Mesendoderm (in vitro differentiated cells): ENCODE data around the gene FLT1.

Experiments used
- DNase-seq: peaks from one replicate; pipeline ENCODE4 v3.0.0; 2013
- H2AK5ac ChIP-seq: 2 replicates; pipeline ENCODE4 v1.6.1; 2013; ENCODE audit warnings: low read length, inconsistent platforms
- H2BK120ac ChIP-seq: 2 replicates; pipeline ENCODE4 v1.6.1; 2013; ENCODE audit warnings: low read depth, mild to moderate bottlenecking, low read length, moderate library complexity, mixed read lengths
- H2BK15ac ChIP-seq: replicated peaks from 2 replicates; pipeline ENCODE4 v1.6.1; 2013; ENCODE audit warnings: low read depth, mild to moderate bottlenecking, moderate library complexity
- H2BK5ac ChIP-seq: 2 replicates; pipeline ENCODE4 v1.6.1; 2013; ENCODE audit warnings: low read length, inconsistent platforms
- H3K18ac ChIP-seq: 2 replicates; pipeline ENCODE4 v1.6.1; 2013; ENCODE audit warnings: mild to moderate bottlenecking, low read length, mixed read lengths
- H3K23ac ChIP-seq: one replicate; pipeline ENCODE4 v1.6.1; 2013; ENCODE audit warnings: low read length
- H3K27ac ChIP-seq: 2 replicates; pipeline ENCODE4 v1.5.1; 2013; ENCODE audit warnings: low read depth, mild to moderate bottlenecking, inconsistent platforms, low read length, moderate library complexity
- H3K27me3 ChIP-seq: 2 replicates; pipeline ENCODE4 v1.6.1; 2013; ENCODE audit warnings: low read length, control low read depth, mild to moderate bottlenecking, inconsistent platforms; ENCODE audit not compliant: insufficient read depth, poor library complexity
- H3K36me3 ChIP-seq: 2 replicates; pipeline ENCODE4 v1.6.1; 2013; ENCODE audit warnings: low read length, inconsistent platforms; ENCODE audit not compliant: control insufficient read depth, insufficient read depth
- H3K4ac ChIP-seq: one replicate; pipeline ENCODE4 v1.6.1; 2013; ENCODE audit warnings: low read depth, mild to moderate bottlenecking, low read length, moderate library complexity
- H3K4me1 ChIP-seq: 2 replicates; pipeline ENCODE4 v1.6.1; 2013; ENCODE audit warnings: low read depth, low read length, inconsistent platforms; ENCODE audit not compliant: control insufficient read depth
- H3K4me2 ChIP-seq: 2 replicates; pipeline ENCODE4 v1.6.1; 2013; ENCODE audit warnings: low read length
- H3K4me3 ChIP-seq: 2 replicates; pipeline ENCODE4 v1.5.1; 2013; ENCODE audit warnings: mild to moderate bottlenecking, low read length
- H3K56ac ChIP-seq: one replicate; pipeline ENCODE4 v1.6.1; 2013; ENCODE audit warnings: low read length
- H3K79me1 ChIP-seq: 2 replicates; pipeline ENCODE4 v1.6.1; 2013; ENCODE audit warnings: low read length, inconsistent platforms
- H3K79me2 ChIP-seq: 2 replicates; pipeline ENCODE4 v1.6.1; 2013; ENCODE audit warnings: mild to moderate bottlenecking, low read length; ENCODE audit not compliant: control insufficient read depth, insufficient read depth
- H3K9ac ChIP-seq: 2 replicates; pipeline ENCODE4 v1.6.1; 2013; ENCODE audit warnings: low read length, inconsistent platforms
- H4K5ac ChIP-seq: one replicate; pipeline ENCODE4 v1.6.1; 2013; ENCODE audit warnings: low read length
- H4K8ac ChIP-seq: one replicate; pipeline ENCODE4 v1.6.1; 2013; ENCODE audit warnings: low read depth, mild to moderate bottlenecking, control low read depth, low read length, moderate library complexity
- WGBS: extraction: QIAGEN DNeasy Blood & Tissue Kit; methylation state at CpG from one replicate; pipeline ENCODE4 v1.1.7; 2013; ENCODE audit warnings: low lambda C conversion rate, missing lambda C conversion rate; ENCODE audit not compliant: insufficient coverage; ENCODE audit errors: extremely low coverage; 5-methylcytosine and 5-hydroxymethylcytosine counted together

Gene FLT1

GRCh38 chr13:28357247-28357825 is 137.6 kb downstream of the FLT1 start:
- Histone ChIP-seq H3K56ac (peak overlapping the region; percentile 73), H2BK15ac (no peak overlapping the region), H3K23ac (no peak overlapping the region), H3K4me2 (no peak overlapping the region), H2AK5ac (no peak overlapping the region), H3K27ac (no peak overlapping the region), H3K4me3 (no peak overlapping the region), H3K9ac (no peak overlapping the region), H3K79me2 (no peaks in the 10 kb centered on the region), H3K18ac (peak overlapping the region; percentile 45), H3K79me1 (no peaks in the 10 kb centered on the region), H4K8ac (no peak overlapping the region), H2BK5ac (peak overlapping the region; percentile 81), H3K27me3 (no peaks in the 10 kb centered on the region), H3K36me3 (no peaks in the 10 kb centered on the region), H2BK120ac (peak overlapping the region; percentile 75), H3K4me1 (peaks cover 11% of the 10 kb centered on the region), H4K5ac (no peak overlapping the region), H3K4ac (no peak overlapping the region)
- DNase-seq = peak; percentile 25
- WGBS = no CpG with 5 or more reads among the region's 8 CpGs

- DNase-seq = peak; percentile 26
- no peak overlapping the region for H2BK120ac ChIP-seq
- H3K4me1 ChIP-seq = peaks cover 11% of the 10 kb centered on the region
- no peaks in the 10 kb centered on the region for H3K36me3 ChIP-seq
- no peak overlapping the region for H2BK5ac ChIP-seq
- H2AK5ac ChIP-seq = no peak overlapping the region
- no peak overlapping the region for H4K8ac ChIP-seq
- H3K9ac ChIP-seq = no peak overlapping the region
- no peak overlapping the region for H4K5ac ChIP-seq
- H3K56ac ChIP-seq = no peak overlapping the region
- H3K23ac ChIP-seq = no peak overlapping the region
- H3K27me3 ChIP-seq = no peaks in the 10 kb centered on the region
- H3K4me3 ChIP-seq = no peak overlapping the region
- H3K79me1 ChIP-seq = no peaks in the 10 kb centered on the region
- no peak overlapping the region for H3K27ac ChIP-seq
- H3K79me2 ChIP-seq = no peaks in the 10 kb centered on the region
- H3K4ac ChIP-seq = no peak overlapping the region
- no peak overlapping the region for H3K18ac ChIP-seq
- no peak overlapping the region for H3K4me2 ChIP-seq
- WGBS = no CpG with 5 or more reads among the region's 5 CpGs
- H2BK15ac ChIP-seq = peak overlapping the region; percentile 96
Observed at GRCh38 chr13:28356561-28357021, 138.3 kb downstream of the FLT1 start.

DNA sequence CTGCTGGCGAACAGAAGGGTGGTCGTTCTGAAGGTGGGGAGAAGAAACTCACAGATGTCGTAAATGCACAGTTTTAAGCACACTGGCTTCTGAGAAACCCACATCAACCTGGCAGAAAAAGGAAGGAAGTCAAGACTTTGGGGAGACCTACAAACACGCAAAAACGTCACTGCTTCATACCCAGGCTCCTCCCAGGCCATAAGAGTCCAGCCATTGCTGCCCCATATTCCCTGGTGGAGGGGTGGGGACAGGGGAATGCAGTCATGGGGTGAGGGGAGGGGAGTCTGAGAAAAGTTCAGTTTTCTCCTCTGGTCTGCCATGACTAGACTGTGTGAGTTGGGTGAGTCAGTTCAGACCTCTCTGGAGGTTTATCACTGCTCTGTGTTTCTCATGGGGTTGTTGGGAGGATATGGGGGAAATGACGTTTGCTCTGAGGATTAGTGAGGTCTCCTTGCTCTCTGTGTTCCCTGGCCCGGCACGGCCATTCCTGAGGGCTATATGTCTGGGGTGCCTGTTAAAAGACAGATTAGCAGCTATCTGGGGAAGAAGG is 139.0 kb downstream of the FLT1 start:
- H3K4me2 ChIP-seq = no peak overlapping the region
- H3K23ac ChIP-seq = no peak overlapping the region
- H3K4me3 ChIP-seq = no peak overlapping the region
- H3K9ac ChIP-seq = no peak overlapping the region
- WGBS = no CpG with 5 or more reads among the region's 8 CpGs
- no peak overlapping the region for H2BK15ac ChIP-seq
- H3K18ac ChIP-seq = peak overlapping the region; percentile 3
- no peaks in the 10 kb centered on the region for H3K36me3 ChIP-seq
- H2AK5ac ChIP-seq = peak overlapping the region; percentile 22
- H3K4ac ChIP-seq = no peak overlapping the region
- peak overlapping the region; percentile 27 for H3K56ac ChIP-seq
- peak overlapping the region; percentile 40 for H3K27ac ChIP-seq
- H4K5ac ChIP-seq = no peak overlapping the region
- H3K79me2 ChIP-seq = no peaks in the 10 kb centered on the region
- peak overlapping the region; percentile 4 for H2BK5ac ChIP-seq
- no peak overlapping the region for H4K8ac ChIP-seq
- no peaks in the 10 kb centered on the region for H3K79me1 ChIP-seq
- peak; percentile 62 for DNase-seq
- no peaks in the 10 kb centered on the region for H3K27me3 ChIP-seq
- H3K4me1 ChIP-seq = peaks cover 11% of the 10 kb centered on the region
- no peak overlapping the region for H2BK120ac ChIP-seq

- Histone ChIP-seq H3K18ac (peak overlapping the region; percentile 3), H2BK5ac (no peak overlapping the region), H3K4ac (no peak overlapping the region), H3K36me3 (no peaks in the 10 kb centered on the region), H3K4me3 (no peak overlapping the region), H3K27me3 (no peaks in the 10 kb centered on the region), H2AK5ac (no peak overlapping the region), H3K79me2 (no peaks in the 10 kb centered on the region), H4K5ac (no peak overlapping the region), H3K4me1 (peaks cover 11% of the 10 kb centered on the region), H3K56ac (peak overlapping the region; percentile 27), H3K27ac (peak overlapping the region; percentile 40), H3K23ac (no peak overlapping the region), H3K79me1 (no peaks in the 10 kb centered on the region), H2BK15ac (no peak overlapping the region), H3K4me2 (no peak overlapping the region), H2BK120ac (no peak overlapping the region), H3K9ac (no peak overlapping the region), H4K8ac (no peak overlapping the region)
- DNase-seq = no peak
- no CpG with 5 or more reads among the region's 14 CpGs for WGBS
Observed at GRCh38 chr13:28355046-28355821, 139.7 kb downstream of the FLT1 start.

DNA sequence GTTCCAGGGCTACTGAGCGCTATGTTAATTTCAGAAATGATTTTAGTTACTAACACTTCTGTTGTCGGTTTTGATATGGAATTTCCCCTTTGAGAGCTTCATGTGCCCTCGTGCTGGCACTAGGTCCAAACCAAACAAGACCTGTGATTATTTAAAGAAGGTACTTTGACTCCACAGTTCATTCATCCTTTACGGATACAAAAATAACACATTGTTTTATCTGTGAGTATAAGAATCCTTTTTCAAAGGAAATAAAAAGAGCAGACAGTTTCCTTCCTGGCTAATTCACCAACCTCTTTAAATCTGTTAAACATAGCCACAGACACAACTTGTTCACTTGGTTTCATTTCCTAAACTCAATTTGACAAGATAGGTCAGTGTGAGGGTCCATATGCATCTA is 141.2 kb downstream of the FLT1 start:
- Histone ChIP-seq H4K5ac (no peak overlapping the region), H3K79me2 (no peaks in the 10 kb centered on the region), H2BK5ac (no peak overlapping the region), H2BK120ac (no peak overlapping the region), H3K4me3 (no peak overlapping the region), H3K27ac (no peak overlapping the region), H3K18ac (no peak overlapping the region), H4K8ac (no peak overlapping the region), H3K36me3 (no peaks in the 10 kb centered on the region), H3K79me1 (no peaks in the 10 kb centered on the region), H3K27me3 (no peaks in the 10 kb centered on the region), H3K4ac (no peak overlapping the region), H2AK5ac (no peak overlapping the region), H3K56ac (no peak overlapping the region), H3K4me2 (no peak overlapping the region), H3K9ac (no peak overlapping the region), H3K4me1 (peaks cover 11% of the 10 kb centered on the region), H2BK15ac (no peak overlapping the region), H3K23ac (no peak overlapping the region)
- whole genome bisulfite sequencing = no CpG with 5 or more reads among the region's 4 CpGs
- no peak for DNase-seq
